Right lobe of liver (tissue), 4 donors: Measurements from ENCODE around the gene TNFSF13B.

Experiments
- POLR2A ChIP-seq: fragments of 450-650 bp; IDR thresholded peaks from one replicate; pipeline ENCODE4 v1.6.1; 2017; ENCODE audit warnings: antibody characterized with exemption, mild to moderate bottlenecking
- TF ChIP-seq, protein P1 (sequence below), 4 donors: fragments of 200-600 bp in 3 of 4; fragments of 450-650 bp in 1 of 4; IDR thresholded peaks; one replicate each; pipeline versions ENCODE4 v1.5.1 to v1.8.0; 2016 to 2022; ENCODE audit warnings: antibody characterized with exemption in 4 of 4, mild to moderate bottlenecking in 2 of 4
- donor health status: DM: no; HTN: no; CAD: no.
- donor health status: DM: no; HTN: no; CAD: no.
- donor health status: DM: no; HTN: yes; CAD: no.

DNA sequence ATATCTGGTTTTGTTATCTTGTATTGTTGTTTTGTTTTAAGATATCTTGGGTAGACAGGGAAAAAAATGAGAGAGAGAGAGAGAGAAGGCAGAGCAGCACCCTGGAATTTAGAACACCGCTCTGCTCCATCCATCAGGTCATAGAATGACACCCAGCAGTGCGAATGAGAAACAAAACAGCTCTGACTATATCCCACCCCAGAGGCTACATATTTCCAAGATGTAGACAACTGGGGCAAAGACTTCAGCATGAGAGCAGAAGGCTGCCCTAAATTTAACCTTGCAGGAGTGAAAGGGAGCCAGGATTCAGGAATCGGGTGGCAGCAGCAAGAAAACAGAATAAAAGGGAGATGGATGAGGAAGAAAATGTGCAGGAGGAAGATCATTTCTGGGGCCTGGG, 46.5 kb downstream of the TNFSF13B start:
- TF ChIP-seq, protein P1, sequence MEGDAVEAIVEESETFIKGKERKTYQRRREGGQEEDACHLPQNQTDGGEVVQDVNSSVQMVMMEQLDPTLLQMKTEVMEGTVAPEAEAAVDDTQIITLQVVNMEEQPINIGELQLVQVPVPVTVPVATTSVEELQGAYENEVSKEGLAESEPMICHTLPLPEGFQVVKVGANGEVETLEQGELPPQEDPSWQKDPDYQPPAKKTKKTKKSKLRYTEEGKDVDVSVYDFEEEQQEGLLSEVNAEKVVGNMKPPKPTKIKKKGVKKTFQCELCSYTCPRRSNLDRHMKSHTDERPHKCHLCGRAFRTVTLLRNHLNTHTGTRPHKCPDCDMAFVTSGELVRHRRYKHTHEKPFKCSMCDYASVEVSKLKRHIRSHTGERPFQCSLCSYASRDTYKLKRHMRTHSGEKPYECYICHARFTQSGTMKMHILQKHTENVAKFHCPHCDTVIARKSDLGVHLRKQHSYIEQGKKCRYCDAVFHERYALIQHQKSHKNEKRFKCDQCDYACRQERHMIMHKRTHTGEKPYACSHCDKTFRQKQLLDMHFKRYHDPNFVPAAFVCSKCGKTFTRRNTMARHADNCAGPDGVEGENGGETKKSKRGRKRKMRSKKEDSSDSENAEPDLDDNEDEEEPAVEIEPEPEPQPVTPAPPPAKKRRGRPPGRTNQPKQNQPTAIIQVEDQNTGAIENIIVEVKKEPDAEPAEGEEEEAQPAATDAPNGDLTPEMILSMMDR (IDR thresholded peaks at IDR 0.05), result no peak
- no peak for TF ChIP-seq POLR2A
